ENCODE results near the gene FAM53B.

FAM53B gene

GRCh38 chr10:124660404-124661125 is 83.6 kb downstream of the FAM53B start:
- DNase-seq (ENCODE audit: low read depth), result no peak

DNA sequence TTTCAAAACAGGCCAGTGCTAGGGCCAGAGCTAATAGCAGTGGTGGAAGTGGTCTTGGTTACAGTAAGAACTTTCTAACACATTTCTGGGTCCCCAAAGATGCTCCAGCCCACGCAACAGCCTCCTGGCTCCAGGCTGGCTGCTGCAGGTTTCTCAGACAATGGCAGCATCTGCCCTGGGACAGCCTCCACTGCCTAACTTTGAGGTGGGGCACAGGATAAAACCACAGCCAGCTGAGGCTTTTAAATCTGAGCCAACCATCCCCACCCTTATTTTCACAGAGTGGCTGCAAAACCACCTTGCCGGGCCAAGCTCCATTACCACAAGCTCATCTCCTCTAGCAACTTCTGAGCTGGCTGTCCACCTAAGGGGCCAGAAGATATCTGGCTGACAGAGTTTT is 84.8 kb downstream of the FAM53B start:
- no peak for DNase-seq (ENCODE audit: low read depth)

DNA sequence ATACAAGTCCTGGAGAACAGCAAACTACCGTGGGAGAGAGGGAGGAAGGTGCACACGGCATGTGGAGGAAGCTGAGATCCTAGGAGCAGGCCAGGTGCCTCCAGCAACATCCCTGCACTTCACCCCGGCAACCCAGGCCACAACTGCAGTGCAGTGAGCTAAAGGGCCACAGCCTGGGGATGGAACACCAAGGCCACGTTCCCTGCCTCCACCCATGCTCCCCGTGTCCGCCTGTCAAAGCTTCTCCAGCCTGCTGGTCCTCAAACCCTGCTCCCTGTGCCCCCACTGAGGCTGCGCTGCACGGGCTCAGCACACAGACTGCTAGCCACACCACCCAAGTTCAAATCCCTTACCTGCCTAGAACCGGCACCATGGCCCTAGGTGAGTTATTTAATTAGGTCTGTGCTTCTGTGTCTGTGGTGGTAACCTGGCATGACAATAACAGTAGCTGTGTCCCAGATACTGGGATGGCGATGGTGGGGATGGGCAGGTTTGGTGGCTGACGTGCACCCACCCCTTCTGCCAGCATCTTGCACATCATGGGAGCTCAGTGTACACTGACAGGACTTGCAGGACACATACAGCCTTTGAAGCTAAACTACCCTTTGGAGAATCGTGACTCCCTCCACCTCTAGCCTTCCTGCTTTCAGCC is 85.5 kb downstream of the FAM53B start:
- no peak for DNase-seq (ENCODE audit: low read depth)

GRCh38 chr10:124657806-124658205 is 86.4 kb downstream of the FAM53B start:
- DNase-seq (ENCODE audit: low read depth), result no peak

DNA sequence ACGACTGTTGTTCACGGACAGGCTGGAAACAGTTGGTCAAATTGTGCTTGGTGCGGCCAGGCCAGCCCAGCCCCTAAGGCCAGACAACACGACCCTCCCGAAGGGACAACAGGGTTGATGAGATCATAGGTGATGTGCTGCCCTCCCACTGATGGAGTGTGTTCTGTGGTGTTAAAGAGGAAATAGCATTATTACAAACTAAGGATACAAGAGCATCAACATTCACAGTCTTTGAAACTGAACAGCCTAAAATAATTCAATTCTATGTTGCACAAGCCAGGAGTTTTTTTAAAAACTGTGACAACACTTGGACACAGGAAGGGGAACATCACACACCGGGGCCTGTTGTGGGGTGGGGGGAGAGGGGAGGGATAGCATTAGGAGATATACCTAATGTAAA is 87.6 kb downstream of the FAM53B start:
- DNase-seq (ENCODE audit: low read depth), result no peak

GRCh38 chr10:124656113-124656490 is 88.1 kb downstream of the FAM53B start:
- no peak for DNase-seq (ENCODE audit: low read depth)

DNA sequence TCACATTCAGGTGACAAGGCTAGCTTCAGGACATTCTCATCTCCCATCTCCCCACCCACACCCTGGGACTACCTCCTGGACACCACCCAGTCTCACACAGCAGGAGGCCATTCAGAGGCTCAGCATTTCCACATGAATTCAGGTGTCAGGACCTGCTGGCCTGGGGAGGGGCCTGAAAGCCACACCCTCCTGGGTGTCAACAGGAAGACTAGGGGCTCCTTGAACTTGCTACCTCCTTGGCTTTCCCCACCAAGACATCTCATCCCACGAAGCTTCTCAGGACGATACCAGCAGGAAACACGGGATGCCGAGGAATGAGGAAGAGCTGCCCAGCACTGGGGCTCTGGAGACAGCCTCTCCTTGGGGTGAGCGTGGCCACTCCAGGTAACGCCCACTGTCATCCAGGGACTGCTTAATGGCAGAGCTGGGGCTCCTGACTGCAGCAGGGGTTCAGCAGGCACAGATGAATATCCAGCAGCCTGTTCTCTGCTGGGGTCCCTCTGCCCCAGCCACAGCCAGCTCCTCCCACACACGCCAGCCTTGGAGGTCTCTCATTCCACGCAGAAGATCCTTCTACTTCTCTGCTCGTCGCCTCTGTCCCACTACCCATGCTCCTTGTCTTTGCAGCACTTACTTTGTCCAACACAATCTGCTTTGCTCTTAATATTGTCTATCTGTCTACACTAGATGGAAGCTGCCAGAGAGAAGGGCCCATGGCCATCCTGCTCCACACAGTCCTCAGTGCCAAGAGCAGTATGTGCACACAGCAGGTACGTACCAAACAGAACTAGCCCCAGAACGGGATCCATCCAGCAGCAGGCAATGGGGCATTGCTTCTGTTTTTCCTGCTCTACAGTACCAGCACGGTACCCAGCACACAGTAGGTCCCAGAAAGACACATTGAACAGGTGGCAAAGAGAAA is 88.7 kb downstream of the FAM53B start:
- DNase-seq (ENCODE audit: low read depth), result no peak

DNA sequence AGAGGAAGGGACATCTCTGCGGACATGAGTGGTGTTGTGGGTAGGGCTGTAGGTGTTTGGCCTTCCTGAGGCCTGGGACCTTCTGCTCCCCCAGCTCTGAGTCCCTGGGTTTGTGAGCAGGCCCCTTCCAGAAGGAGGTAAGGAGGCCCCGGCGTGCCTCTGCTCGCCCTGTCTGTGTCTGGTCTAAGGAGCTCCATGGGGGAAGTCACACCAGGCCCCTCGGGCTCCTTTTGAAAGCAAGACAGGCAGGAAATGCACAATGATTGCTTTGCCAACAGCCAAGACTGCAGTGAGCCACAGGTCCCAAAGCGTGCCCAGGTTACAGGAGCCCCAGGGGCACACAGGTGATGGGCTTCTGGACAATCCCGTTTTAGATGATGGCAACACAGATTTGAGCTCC is 89.5 kb downstream of the FAM53B start:
- DNase-seq (ENCODE audit: low read depth), result no peak

DNA sequence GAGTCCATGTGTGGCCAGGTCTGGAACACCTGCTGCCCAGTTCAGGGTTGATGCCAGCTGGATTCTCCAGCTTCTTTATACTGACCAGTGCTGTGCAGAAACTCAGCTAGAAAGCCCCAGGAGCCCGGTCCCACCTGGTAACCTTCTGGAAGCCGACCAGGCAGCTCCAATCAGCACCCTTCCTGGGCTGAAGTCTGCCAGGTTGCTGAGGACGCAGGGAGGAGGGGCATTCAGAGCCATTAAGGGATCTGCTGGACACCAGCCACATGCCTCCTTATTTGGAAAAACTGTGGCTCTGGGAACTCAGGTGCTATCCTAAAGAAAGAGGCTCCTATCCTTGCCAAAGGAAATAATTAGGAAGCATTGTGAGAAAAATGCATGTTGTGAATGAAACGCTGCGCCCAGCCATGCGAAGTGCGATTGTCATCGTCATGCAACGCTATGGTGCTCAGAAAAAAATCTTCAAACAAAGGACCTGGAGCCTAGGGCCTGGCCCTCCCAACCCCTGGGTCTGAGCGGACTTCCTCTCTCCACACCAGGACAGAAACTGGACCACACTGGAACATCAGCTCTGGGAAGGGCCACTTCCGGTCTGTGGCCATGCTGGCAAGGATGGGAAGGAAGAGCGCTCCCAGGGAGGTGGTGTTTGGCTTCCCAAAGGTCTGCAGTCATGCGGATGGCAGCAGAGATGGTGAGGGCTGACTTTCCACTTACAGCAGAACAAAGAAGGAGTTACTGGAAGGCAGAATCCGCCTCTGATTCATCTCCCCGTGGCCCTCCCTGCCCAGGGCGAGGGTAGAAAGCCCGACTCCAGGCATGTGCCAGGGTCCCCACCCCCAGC is 90.1 kb downstream of the FAM53B start:
- DNase-seq (ENCODE audit: low read depth), result no peak

DNA sequence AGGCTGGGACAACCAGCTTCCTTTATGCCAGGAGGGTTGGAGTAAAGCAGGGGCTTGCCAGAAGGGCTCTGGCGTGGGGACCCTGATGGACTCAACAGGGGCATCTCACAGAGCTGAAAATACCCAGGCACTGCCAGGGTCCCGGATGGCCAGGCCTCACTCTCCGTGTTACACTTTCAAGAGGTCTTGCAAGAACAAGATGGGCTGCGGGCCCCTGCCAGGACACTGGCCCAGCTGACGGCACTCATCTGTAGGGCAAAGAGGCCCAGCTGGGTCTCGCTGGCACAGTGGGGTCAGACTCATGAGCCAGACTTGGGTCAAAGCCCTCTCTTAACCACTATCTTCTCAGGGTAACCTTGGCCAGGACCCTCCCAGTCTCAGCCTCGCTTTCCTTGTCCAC is 90.9 kb downstream of the FAM53B start:
- DNase-seq (ENCODE audit: low read depth), result no peak

GRCh38 chr10:124652701-124653100 is 91.5 kb downstream of the FAM53B start:
- no peak for DNase-seq (ENCODE audit: low read depth)

- no peak for DNase-seq (ENCODE audit: low read depth)
Observed at GRCh38 chr10:124652200-124652599, 92.0 kb downstream of the FAM53B start.

GRCh38 chr10:124651402-124651891 is 92.7 kb downstream of the FAM53B start:
- DNase-seq (ENCODE audit: low read depth), result no peak

DNA sequence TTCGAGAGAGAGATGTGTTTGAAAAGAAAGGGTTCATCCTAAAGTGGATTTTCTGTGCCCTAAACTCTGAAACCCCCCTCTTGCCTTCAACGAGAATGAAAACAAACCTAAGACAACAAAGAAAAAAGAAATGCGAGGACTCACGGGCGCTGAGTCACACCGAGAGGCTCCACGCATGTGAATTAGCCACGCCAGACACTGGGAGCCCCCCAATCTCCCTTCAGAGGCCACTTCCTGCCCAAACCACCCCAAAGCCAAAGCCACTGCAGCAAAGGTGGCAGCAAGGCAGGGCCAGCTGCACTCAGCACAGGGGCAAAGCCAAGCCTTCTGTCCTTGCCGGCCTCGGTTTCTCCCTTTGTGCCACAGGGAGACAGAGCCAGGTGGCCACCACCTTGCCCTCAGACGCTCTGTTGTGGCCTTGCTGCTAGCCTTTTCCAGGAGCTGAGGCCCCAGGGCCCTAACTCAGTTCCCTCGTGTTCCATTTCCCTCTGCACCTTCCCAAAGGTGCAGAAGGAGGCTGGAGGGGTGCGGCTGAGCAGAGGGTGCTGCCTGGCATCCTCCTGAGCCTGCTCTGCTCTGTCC is 93.3 kb downstream of the FAM53B start:
- DNase-seq (ENCODE audit: low read depth), result no peak

- DNase-seq (ENCODE audit: low read depth), result no peak
Observed at GRCh38 chr10:124650263-124650662, 93.9 kb downstream of the FAM53B start.

DNA sequence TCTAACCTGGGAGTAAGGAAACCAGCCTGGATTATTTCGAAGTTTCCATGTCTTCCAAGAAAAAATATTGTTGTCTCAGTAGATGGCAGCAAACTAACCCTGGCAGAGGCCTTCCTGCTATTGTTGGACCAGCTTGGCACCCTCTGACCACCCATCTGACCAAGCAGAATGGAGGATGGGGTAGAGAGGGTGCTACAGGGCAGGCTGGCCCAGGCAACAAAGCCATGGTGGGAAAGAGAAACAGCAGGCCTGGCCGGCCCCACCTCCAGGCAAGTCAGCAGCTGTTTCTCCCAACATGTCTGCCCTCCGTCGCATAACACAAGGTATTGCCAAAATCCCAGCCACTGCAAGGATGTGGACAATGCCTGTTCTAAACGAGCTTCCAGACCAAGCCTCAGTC is 95.0 kb downstream of the FAM53B start:
- no peak for DNase-seq (ENCODE audit: low read depth)

DNA sequence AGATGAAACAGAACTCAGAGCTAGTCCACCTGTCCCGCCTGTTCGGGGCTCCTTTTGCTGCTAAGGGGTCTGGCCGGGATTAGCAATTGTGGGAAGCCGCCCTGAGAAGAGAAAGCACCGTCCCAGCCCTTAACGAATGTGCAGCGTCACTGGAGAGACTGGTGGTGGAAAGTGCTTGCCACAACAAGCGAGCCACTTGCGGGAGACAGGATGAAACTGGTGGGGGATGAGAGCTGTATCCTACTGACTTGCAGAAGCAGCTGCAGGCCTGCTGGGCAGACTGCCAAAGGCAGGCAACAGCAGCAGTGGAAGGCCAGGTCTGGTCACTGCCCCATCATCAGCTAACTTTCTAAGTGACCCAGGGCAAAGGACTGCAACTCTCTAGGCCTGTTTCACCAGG is 95.4 kb downstream of the FAM53B start:
- DNase-seq (ENCODE audit: low read depth), result no peak

DNA sequence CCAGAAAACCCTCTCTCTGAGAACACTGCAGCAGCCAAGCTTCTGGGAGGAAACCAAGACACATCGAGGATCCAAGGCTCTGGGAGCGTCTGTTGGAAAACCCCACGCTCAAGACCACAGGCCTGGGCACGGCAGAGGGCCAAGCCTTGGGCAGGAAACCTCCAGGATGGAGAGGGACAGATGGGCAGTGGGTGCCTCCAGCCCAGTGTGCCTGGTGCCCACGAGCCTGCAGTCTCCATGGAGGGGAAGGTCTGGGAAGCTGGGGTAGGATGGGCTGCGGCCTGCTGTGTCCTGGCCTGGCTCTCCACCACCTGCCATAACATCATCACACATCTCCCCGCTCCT is 96.1 kb downstream of the FAM53B start:
- DNase-seq (ENCODE audit: low read depth), result no peak

DNA sequence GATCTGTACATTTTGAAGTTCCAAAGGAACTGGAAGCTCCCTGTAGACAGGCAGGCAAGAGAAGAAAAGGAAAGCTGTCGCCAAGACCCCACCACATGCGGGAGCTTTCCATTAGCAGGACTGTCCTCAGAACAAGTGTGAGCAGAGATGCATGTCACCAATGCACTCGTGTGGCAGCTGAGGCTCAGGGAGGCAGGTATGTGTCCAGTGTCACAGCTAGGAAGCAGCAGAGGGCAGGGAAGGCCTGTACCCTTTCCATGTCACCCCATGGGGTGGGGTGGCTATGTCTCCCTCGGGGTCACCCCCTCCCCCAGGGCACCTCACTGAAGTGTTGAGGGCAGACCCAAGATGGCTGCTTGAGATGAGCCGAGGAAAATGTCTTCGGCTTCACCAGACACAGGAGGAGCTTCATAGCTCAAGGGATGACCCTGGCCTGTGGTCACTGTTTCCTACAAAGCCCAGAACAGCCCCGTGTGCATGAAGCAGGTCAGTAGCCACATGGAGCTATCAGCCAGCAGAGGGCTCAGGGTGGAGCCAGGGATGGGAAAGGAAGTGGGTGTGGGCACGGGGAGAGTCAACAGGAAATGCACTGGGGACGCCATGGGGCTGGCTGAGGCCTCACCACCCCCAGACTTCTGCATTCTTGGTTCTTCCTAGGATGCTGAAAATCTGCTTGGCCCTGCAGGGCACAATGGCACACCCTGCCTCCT is 96.6 kb downstream of the FAM53B start:
- no peak for DNase-seq (ENCODE audit: low read depth)

DNA sequence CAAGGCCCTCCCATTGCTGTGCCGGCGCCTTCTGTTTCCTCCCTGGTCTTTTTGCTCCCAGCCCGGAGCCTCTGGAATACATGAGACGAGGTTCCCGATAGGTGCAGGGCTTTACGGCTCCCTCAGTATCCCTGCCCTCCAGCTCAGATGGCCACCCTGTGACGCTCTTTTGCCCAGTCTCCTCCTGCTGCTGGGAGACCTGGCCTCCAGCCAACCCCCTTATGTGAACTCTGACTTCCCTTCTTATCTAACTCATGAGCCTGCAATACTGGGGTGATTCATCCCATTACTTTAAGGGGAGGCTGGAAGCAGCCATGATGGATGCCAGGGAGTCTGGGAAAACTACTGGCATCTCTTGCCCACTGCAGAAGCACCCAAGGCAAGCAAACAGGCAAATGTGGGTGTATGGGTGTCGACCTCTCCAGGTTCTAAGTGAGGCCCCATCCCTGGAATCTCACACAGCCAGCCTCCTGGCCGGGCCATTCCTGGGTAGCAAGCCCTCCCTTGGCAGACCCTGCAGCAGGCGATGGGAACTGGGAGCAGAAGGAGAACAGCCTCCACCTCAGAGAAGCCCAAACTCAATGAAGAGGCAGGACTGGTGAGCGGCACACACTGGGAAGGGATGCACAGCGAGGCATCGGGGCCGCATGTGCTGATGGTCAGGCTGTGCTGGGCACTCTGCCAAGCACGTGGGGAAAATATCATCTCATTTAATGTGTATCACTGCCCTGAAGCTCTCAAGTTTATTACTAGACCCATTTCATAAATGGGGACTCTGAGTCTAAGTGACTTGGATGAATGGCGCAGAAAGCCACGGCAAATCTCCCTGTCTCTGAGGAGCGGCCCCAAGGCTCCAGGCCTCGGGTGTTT is 97.5 kb downstream of the FAM53B start:
- DNase-seq (ENCODE audit: low read depth), result peak; percentile 71
